Endodermal cell (in vitro differentiated cells): Measurements from ENCODE around the gene RAB4A. TPM values are rescaled to one million over a fixed set of nuclear protein-coding genes. Genes with fewer than 3 reads are reported as not detected.

Experiments
- DNase-seq: peaks from one replicate; pipeline ENCODE4 v3.0.0-alpha.2; 2017
- H3K27ac ChIP-seq: 2 replicates; pipeline ENCODE4 v1.5.1; 2013; ENCODE audit warnings: mild to moderate bottlenecking, low read depth, low read length, moderate library complexity
- H3K27me3 ChIP-seq: 2 replicates; pipeline ENCODE4 v1.6.1; 2013; ENCODE audit warnings: mild to moderate bottlenecking, low read length, moderate library complexity; ENCODE audit not compliant: insufficient read depth, control insufficient read depth, poor library complexity, severe bottlenecking
- H3K36me3 ChIP-seq: 2 replicates; pipeline ENCODE4 v1.7.0; 2013; ENCODE audit warnings: mild to moderate bottlenecking, low read length, moderate library complexity; ENCODE audit not compliant: control insufficient read depth, insufficient read depth
- H3K4me1 ChIP-seq: one replicate; pipeline ENCODE4 v1.7.0; 2013; ENCODE audit warnings: low read length; ENCODE audit not compliant: control insufficient read depth, insufficient read depth
- H3K4me3 ChIP-seq: 2 replicates; pipeline ENCODE4 v1.5.1; 2013; ENCODE audit warnings: mild to moderate bottlenecking, low read length, moderate library complexity
- H3K9ac ChIP-seq: 2 replicates; pipeline ENCODE4 v1.6.1; 2013; ENCODE audit warnings: mild to moderate bottlenecking, low read length, moderate library complexity; ENCODE audit not compliant: poor library complexity, severe bottlenecking; ENCODE audit errors: extremely low read depth
- H3K9me3 ChIP-seq: 2 replicates; pipeline ENCODE4 v1.6.1; 2013; ENCODE audit warnings: mild to moderate bottlenecking, low read length, moderate library complexity; ENCODE audit not compliant: control insufficient read depth
- H3K27ac Mint-ChIP-seq: 2 replicates; pipeline ENCODE4 v1.8.0; 2020; ENCODE audit warnings: mixed read lengths
- H3K27me3 Mint-ChIP-seq: 2 replicates; pipeline ENCODE4 v1.8.0; 2021; ENCODE audit warnings: mild to moderate bottlenecking, mixed read lengths; ENCODE audit not compliant: insufficient read depth
- H3K36me3 Mint-ChIP-seq: 2 replicates; pipeline ENCODE4 v1.8.0; 2020; ENCODE audit warnings: low read depth, mixed read lengths
- H3K4me1 Mint-ChIP-seq: 2 replicates; pipeline ENCODE4 v1.8.0; 2020; ENCODE audit warnings: mixed read lengths
- H3K4me3 Mint-ChIP-seq: 2 replicates; pipeline ENCODE4 v1.8.0; 2020; ENCODE audit warnings: mild to moderate bottlenecking, moderate library complexity, mixed read lengths
- H3K9me3 Mint-ChIP-seq: 2 replicates; pipeline ENCODE4 v1.8.0; 2020; ENCODE audit warnings: mild to moderate bottlenecking, mixed read lengths
- WGBS, 2 experiments: methylation state at CpG; one replicate each; pipeline versions ENCODE4 v1.1.5 to v1.1.7; 2013; ENCODE audit warnings: missing lambda C conversion rate in 2 of 2, mixed read lengths in 1 of 2; ENCODE audit not compliant: insufficient coverage in 1 of 2, insufficient read length in 1 of 2; 5-methylcytosine and 5-hydroxymethylcytosine counted together
- total RNA-seq, 2 donors: library from RNA; stranded (reverse); fragmentation: NEBNext Ultra II Directional in 1 of 2; extraction: Animal tissue kit (Norgen Biotek cat#: 25700) in 1 of 2; gene quantifications; 2 replicates in 1 of 2; 3 replicates in 1 of 2; pipeline ENCODE4 v1.2.1, GENCODE V29; 2021
- TF ChIP-seq, protein P1 (sequence below): fragments of 200-600 bp; sonication (generic); conservative IDR thresholded peaks from 2 replicates; pipeline ENCODE4 v1.5.0; 2021; ENCODE audit warnings: antibody characterized with exemption, mild to moderate bottlenecking

RAB4A gene
- total RNA-seq, 2 donors from 2014 or later = 46.2 to 48.9 TPM

DNA sequence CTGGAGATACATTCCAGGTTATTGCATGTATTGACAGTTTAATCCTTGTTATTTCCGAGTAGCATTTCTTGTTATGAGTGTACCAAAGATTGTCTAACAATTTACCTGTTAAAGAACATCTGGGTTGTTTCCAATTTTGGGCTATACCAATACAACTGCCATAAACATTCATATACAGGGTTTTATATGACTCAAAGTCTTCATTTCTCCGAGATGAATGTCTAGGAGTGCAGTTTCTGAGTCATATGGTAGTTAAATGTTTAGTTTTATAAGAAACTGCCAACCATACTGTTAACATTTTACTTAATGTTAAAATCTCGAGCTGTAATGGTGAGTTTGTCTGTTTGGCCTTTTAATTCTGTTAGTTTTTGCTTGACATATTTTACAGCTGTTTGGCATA lies 10.0 kb downstream of the RAB4A start:
- 97% methylated on average over 2 of the region's 3 CpGs; no CpG with 5 or more reads in 1 of the 2 experiments for WGBS, 2 experiments
- no peaks in the 10 kb centered on the region for H3K4me1 ChIP-seq
- no peak overlapping the region for H3K27ac ChIP-seq
- H3K27ac Mint-ChIP-seq = no peak overlapping the region
- no peak overlapping the region for H3K4me3 ChIP-seq
- no peak for DNase-seq
- H3K27me3 ChIP-seq = no peaks in the 10 kb centered on the region
- H3K36me3 ChIP-seq = no peaks in the 10 kb centered on the region
- H3K36me3 Mint-ChIP-seq = no peaks in the 10 kb centered on the region
- H3K4me3 Mint-ChIP-seq = no peak overlapping the region
- peaks cover 9% of the 10 kb centered on the region for H3K4me1 Mint-ChIP-seq
- H3K27me3 Mint-ChIP-seq = no peaks in the 10 kb centered on the region
- no peak overlapping the region for H3K9ac ChIP-seq
- H3K9me3 ChIP-seq = no peaks in the 10 kb centered on the region
- no peaks in the 10 kb centered on the region for H3K9me3 Mint-ChIP-seq
- TF ChIP-seq, protein P1, sequence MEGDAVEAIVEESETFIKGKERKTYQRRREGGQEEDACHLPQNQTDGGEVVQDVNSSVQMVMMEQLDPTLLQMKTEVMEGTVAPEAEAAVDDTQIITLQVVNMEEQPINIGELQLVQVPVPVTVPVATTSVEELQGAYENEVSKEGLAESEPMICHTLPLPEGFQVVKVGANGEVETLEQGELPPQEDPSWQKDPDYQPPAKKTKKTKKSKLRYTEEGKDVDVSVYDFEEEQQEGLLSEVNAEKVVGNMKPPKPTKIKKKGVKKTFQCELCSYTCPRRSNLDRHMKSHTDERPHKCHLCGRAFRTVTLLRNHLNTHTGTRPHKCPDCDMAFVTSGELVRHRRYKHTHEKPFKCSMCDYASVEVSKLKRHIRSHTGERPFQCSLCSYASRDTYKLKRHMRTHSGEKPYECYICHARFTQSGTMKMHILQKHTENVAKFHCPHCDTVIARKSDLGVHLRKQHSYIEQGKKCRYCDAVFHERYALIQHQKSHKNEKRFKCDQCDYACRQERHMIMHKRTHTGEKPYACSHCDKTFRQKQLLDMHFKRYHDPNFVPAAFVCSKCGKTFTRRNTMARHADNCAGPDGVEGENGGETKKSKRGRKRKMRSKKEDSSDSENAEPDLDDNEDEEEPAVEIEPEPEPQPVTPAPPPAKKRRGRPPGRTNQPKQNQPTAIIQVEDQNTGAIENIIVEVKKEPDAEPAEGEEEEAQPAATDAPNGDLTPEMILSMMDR = no peak

- DNase-seq = no peak
- H3K9me3 Mint-ChIP-seq = no peaks in the 10 kb centered on the region
- Histone ChIP-seq H3K9ac (no peak overlapping the region), H3K4me1 (no peaks in the 10 kb centered on the region), H3K9me3 (no peaks in the 10 kb centered on the region), H3K36me3 (no peaks in the 10 kb centered on the region), H3K27ac (no peak overlapping the region), H3K27me3 (no peaks in the 10 kb centered on the region), H3K4me3 (no peak overlapping the region)
- H3K4me3 Mint-ChIP-seq = no peak overlapping the region
- TF ChIP-seq, protein P1 = no peak
- WGBS, 2 experiments = no CpG with 5 or more reads among the region's 1 CpG
- H3K36me3 Mint-ChIP-seq = no peaks in the 10 kb centered on the region
- H3K27me3 Mint-ChIP-seq = no peaks in the 10 kb centered on the region
- H3K27ac Mint-ChIP-seq = no peak overlapping the region
- H3K4me1 Mint-ChIP-seq = peaks cover 6% of the 10 kb centered on the region
These were observed 10.5 kb downstream of the RAB4A start for GRCh38 chr1:229281339-229281926.

- Histone ChIP-seq H3K27ac (no peak overlapping the region), H3K4me3 (no peak overlapping the region), H3K9me3 (no peaks in the 10 kb centered on the region), H3K9ac (no peak overlapping the region), H3K36me3 (no peaks in the 10 kb centered on the region), H3K4me1 (no peaks in the 10 kb centered on the region), H3K27me3 (no peaks in the 10 kb centered on the region)
- H3K9me3 Mint-ChIP-seq = no peaks in the 10 kb centered on the region
- TF ChIP-seq, protein P1 = no peak
- H3K4me3 Mint-ChIP-seq = no peak overlapping the region
- H3K4me1 Mint-ChIP-seq = peaks cover 5% of the 10 kb centered on the region
- H3K27me3 Mint-ChIP-seq = no peaks in the 10 kb centered on the region
- H3K36me3 Mint-ChIP-seq = no peaks in the 10 kb centered on the region
- 95% methylated on average over 1 of the region's 1 CpG; no CpG with 5 or more reads in 1 of the 2 experiments for WGBS, 2 experiments
- DNase-seq = no peak
- H3K27ac Mint-ChIP-seq = no peak overlapping the region
These were observed 11.4 kb downstream of the RAB4A start for GRCh38 chr1:229282295-229282823.
